Osteocyte (in vitro differentiated cells): ENCODE data around the gene CA5A. TPM values are rescaled to one million over a fixed set of nuclear protein-coding genes. Genes with fewer than 3 reads are reported as not detected.

Source experiments
- DNase-seq: peaks from one replicate; pipeline ENCODE4 v3.0.0; 2021; ENCODE audit warnings: mixed read lengths; ENCODE audit not compliant: unreplicated experiment; ENCODE audit errors: extremely low spot score
- H3K27ac Mint-ChIP-seq: one replicate; pipeline ENCODE4 v1.8.0; 2021; ENCODE audit warnings: mild to moderate bottlenecking, mixed read lengths; ENCODE audit not compliant: unreplicated experiment
- H3K27me3 Mint-ChIP-seq: one replicate; pipeline ENCODE4 v1.8.0; 2021; ENCODE audit warnings: mixed read lengths; ENCODE audit not compliant: unreplicated experiment
- H3K36me3 Mint-ChIP-seq: one replicate; pipeline ENCODE4 v1.8.0; 2021; ENCODE audit warnings: mixed read lengths; ENCODE audit not compliant: unreplicated experiment
- H3K4me1 Mint-ChIP-seq: one replicate; pipeline ENCODE4 v1.8.0; 2021; ENCODE audit warnings: mixed read lengths; ENCODE audit not compliant: unreplicated experiment
- H3K4me3 Mint-ChIP-seq: one replicate; pipeline ENCODE4 v1.8.0; 2021; ENCODE audit warnings: mild to moderate bottlenecking, moderate library complexity, mixed read lengths; ENCODE audit not compliant: unreplicated experiment
- H3K9me3 Mint-ChIP-seq: one replicate; pipeline ENCODE4 v1.8.0; 2021; ENCODE audit warnings: mixed read lengths; ENCODE audit not compliant: unreplicated experiment
- total RNA-seq: library from RNA; stranded (reverse); gene quantifications from 2 replicates; pipeline ENCODE4 v1.2.1, GENCODE V29; 2021
- TF ChIP-seq, protein P1 (sequence below): fragments of 200-600 bp; sonication (generic); IDR thresholded peaks from 2 replicates; pipeline ENCODE4 v1.5.0; 2021; ENCODE audit warnings: antibody characterized with exemption, mild to moderate bottlenecking, moderate library complexity

Gene CA5A
- total RNA-seq, 1 donor from 2014 or later, result not detected

DNA sequence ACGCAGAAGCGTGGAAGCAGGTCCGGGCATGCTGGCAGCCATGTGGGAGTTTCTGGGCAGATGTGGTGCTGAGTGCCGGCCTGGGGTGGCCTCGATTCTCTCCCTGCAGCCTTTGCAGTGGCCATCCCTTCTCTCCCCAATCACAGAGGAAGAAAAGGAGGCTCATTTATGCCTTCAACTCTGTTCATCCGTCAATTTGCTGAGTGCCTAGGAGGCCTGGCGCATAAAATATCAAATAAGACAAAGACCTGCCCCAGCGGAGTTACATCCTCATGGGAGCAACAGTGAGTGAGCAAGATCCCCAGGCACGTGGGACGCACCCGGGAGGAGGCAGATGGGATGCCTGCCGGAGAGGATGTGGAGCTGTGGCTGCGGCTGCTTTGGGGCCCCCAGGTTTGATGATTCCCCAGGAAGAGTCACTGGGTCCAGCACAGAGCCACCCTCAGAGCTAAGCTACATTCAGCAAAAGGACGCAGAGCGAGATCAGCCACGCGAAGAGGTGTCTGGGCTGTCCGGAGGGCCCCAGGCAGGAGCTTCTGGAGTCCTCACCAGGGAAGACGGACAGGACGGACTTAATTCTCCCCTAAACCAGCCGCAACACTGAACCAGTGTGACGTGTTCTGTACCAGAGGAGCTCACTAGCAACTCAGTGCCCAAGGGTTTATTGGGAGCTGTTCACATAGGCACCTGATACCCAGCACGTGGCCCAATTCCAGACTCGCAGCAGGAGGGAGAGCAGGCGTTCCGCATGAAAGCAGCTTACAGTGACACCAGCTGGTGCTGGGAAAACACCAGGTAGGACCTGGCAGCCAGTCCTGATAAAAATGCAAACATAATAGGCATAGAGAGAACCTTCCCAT, 11.3 kb downstream of the CA5A start:
- Mint-ChIP-seq H3K36me3 (no peaks in the 10 kb centered on the region), H3K9me3 (no peaks in the 10 kb centered on the region), H3K4me1 (peaks cover 13% of the 10 kb centered on the region), H3K27ac (peak overlapping the region; percentile 18), H3K27me3 (peaks cover 26% of the 10 kb centered on the region), H3K4me3 (no peak overlapping the region)
- TF ChIP-seq, protein P1, sequence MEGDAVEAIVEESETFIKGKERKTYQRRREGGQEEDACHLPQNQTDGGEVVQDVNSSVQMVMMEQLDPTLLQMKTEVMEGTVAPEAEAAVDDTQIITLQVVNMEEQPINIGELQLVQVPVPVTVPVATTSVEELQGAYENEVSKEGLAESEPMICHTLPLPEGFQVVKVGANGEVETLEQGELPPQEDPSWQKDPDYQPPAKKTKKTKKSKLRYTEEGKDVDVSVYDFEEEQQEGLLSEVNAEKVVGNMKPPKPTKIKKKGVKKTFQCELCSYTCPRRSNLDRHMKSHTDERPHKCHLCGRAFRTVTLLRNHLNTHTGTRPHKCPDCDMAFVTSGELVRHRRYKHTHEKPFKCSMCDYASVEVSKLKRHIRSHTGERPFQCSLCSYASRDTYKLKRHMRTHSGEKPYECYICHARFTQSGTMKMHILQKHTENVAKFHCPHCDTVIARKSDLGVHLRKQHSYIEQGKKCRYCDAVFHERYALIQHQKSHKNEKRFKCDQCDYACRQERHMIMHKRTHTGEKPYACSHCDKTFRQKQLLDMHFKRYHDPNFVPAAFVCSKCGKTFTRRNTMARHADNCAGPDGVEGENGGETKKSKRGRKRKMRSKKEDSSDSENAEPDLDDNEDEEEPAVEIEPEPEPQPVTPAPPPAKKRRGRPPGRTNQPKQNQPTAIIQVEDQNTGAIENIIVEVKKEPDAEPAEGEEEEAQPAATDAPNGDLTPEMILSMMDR, result no peak
- no peak for DNase-seq

DNA sequence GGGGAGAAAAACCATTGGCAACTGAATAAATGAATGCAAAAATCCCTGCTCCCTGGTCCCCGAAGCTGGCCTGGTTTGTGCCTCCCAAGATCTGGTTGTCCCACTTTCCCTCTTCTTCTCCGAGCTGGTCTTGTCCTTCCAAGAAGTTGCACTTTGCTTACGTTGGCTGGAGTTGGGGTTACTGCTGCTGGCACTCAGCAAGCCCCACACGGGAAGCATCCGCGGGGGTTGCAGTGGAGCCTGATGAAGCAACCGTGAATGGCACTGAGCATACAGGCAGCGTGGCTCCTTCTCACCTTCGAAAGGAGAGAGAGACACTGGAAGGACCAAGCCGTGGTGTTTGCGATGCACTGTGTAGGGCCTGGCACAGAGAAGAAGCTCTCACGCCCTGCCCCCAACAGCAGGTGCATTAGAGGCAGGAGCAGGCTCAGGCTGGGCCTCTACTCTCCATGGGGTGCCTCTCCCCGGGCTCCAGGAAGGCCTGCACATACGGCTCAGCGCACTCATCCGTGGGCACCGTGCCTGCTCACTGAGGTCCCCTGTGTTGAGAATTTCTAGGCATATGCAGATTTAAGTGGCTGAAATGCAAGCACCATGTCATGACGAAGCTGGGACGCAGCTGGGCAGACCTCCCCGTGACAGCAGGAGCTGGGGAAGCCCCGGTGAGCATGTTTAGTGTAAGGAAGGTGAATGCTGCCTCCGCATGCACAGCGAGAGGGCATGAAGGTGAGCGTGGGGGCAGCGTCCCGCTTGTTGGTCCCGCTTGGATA, 12.1 kb downstream of the CA5A start:
- no peaks in the 10 kb centered on the region for H3K36me3 Mint-ChIP-seq
- TF ChIP-seq, protein P1, result no peak
- no peak overlapping the region for H3K4me3 Mint-ChIP-seq
- peaks cover 9% of the 10 kb centered on the region for H3K4me1 Mint-ChIP-seq
- H3K27ac Mint-ChIP-seq, result no peak overlapping the region
- no peak for DNase-seq
- H3K9me3 Mint-ChIP-seq, result no peaks in the 10 kb centered on the region
- H3K27me3 Mint-ChIP-seq, result peaks cover 26% of the 10 kb centered on the region

DNA sequence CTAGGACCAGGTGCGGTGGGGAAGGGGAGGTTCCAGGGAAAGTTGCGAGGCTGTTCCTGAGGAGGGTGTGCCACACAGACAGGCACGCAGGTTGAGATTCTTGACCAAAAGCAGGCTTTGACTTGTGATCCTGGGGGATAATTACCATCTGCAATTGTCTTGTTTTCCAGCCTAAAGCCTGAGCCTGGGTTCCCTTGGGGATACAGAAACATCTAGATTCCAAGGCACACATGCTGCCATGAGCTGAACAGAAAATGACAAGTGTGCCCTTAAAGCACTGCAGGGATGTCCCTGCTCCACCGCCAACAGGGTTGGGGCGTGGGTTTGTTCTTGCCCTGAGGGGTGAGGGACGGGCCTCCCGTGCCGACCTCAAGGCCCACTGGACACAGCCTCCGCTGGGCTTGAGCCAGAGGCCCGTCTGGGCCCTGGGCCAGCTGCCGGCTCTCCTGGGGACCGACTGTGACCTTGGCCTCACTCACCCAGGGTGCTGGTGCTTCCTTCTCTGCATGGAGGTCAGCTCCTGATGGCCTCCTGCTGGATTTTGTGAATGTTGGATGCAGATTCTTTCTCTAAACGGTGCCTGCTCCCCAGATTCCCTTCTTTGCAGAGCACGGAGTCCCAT, 14.0 kb downstream of the CA5A start:
- Mint-ChIP-seq H3K27me3 (peaks cover 32% of the 10 kb centered on the region), H3K36me3 (no peaks in the 10 kb centered on the region), H3K4me1 (peaks cover 12% of the 10 kb centered on the region), H3K4me3 (no peak overlapping the region), H3K9me3 (no peaks in the 10 kb centered on the region), H3K27ac (no peak overlapping the region)
- TF ChIP-seq, protein P1, result no peak
- no peak for DNase-seq

DNA sequence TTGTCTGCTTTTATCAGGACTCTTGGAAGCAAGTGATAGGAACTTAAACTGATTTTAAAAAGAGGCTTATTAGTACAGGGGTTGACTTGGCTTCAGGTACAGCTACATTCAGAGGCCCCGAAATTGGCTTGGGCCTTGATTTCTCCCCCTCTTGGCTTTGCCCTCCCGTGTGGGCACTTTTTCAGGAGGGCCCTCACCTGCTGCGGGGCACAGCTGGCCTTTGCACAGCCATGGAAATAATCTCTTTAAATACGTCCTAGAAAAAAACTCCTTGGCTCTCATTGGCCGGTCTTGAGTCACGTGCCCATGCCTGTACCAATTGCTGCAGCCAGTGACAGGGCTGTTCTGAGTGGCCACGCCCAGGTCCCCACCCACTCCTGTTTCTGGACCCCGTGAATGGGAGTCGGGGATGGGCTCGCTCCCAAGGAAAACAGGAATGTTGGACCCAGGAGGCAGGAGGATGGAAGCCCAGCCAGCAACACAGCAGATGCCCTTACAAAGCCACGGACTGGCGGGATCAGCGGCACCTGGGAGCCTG, 15.0 kb downstream of the CA5A start:
- TF ChIP-seq, protein P1, result no peak
- H3K27me3 Mint-ChIP-seq, result peaks cover 26% of the 10 kb centered on the region
- DNase-seq, result no peak
- H3K4me3 Mint-ChIP-seq, result no peak overlapping the region
- peaks cover 12% of the 10 kb centered on the region for H3K4me1 Mint-ChIP-seq
- no peaks in the 10 kb centered on the region for H3K9me3 Mint-ChIP-seq
- H3K27ac Mint-ChIP-seq, result no peak overlapping the region
- no peaks in the 10 kb centered on the region for H3K36me3 Mint-ChIP-seq
